CD14-positive monocyte (primary cell): ENCODE measurements around the gene MED13L. TPM values are rescaled to one million over a fixed set of nuclear protein-coding genes. Genes with fewer than 3 reads are reported as not detected.

Source experiments
- DNase-seq, 3 donors: peaks; one replicate each; pipeline ENCODE4 v3.0.0-alpha.2; 2011 to 2022
- H2AFZ ChIP-seq: 2 replicates; pipeline ENCODE4 v1.6.0; 2012; ENCODE audit warnings: mild to moderate bottlenecking, low read depth, low read length, inconsistent platforms; ENCODE audit not compliant: insufficient read depth, poor library complexity, severe bottlenecking
- H3K27ac ChIP-seq, 2 donors: 1 replicate in 1 of 2; 2 replicates in 1 of 2; pipeline ENCODE4 v1.5.1; 2012 to 2013; ENCODE audit warnings: low read length in 2 of 2, control low read depth in 1 of 2, inconsistent platforms in 1 of 2, low read depth in 1 of 2, mild to moderate bottlenecking in 1 of 2
- H3K27me3 ChIP-seq, 2 donors: one replicate each; pipeline versions ENCODE4 v1.6.0 to v1.6.1; 2011 to 2013; ENCODE audit warnings: low read length in 2 of 2; ENCODE audit not compliant: control insufficient read depth in 2 of 2, insufficient read depth in 2 of 2
- H3K36me3 ChIP-seq, 2 donors: replicated peaks in 1 of 2; 1 replicate in 1 of 2; 2 replicates in 1 of 2; pipeline versions ENCODE4 v1.5.1 to v1.6.1; 2012 to 2013; ENCODE audit warnings: low read length in 2 of 2, control low read depth in 1 of 2, inconsistent platforms in 1 of 2, mild to moderate bottlenecking in 1 of 2; ENCODE audit not compliant: insufficient read depth in 2 of 2, control insufficient read depth in 1 of 2
- H3K4me1 ChIP-seq, 2 donors: 1 replicate in 1 of 2; 2 replicates in 1 of 2; pipeline versions ENCODE4 v1.5.1 to v1.6.1; 2012 to 2013; ENCODE audit warnings: low read length in 2 of 2, control low read depth in 1 of 2, inconsistent platforms in 1 of 2, mild to moderate bottlenecking in 1 of 2, moderate library complexity in 1 of 2; ENCODE audit not compliant: insufficient read depth in 2 of 2, control insufficient read depth in 1 of 2
- H3K4me2 ChIP-seq: replicated peaks from 2 replicates; pipeline ENCODE3; 2012; ENCODE audit warnings: low read length, moderate library complexity, mild to moderate bottlenecking; ENCODE audit not compliant: poor library complexity, severe bottlenecking; ENCODE audit errors: extremely low read depth
- H3K4me3 ChIP-seq, 3 experiments: fragments of 200-600 bp in 1 of 3; sonication (generic) in 1 of 3; replicated peaks in 1 of 3; 1 replicate in 2 of 3; 2 replicates in 1 of 3; pipeline ENCODE4 v1.5.1; 2011 to 2013; ENCODE audit warnings: low read length in 3 of 3, mild to moderate bottlenecking in 3 of 3, control low read depth in 2 of 3, low read depth in 2 of 3, inconsistent platforms in 1 of 3, moderate library complexity in 1 of 3
- H3K79me2 ChIP-seq: 2 replicates; pipeline ENCODE4 v1.6.0; 2012; ENCODE audit warnings: mild to moderate bottlenecking, control low read depth, inconsistent platforms, low read length, moderate library complexity; ENCODE audit not compliant: insufficient read depth
- H3K9ac ChIP-seq: 2 replicates; pipeline ENCODE4 v1.6.0; 2017; ENCODE audit warnings: low read length, mild to moderate bottlenecking; ENCODE audit not compliant: insufficient read depth, poor library complexity, severe bottlenecking
- H3K9me3 ChIP-seq, 2 donors: replicated peaks in 1 of 2; 1 replicate in 1 of 2; 2 replicates in 1 of 2; pipeline versions ENCODE4 v1.5.1 to v1.6.1; 2012 to 2013; ENCODE audit warnings: low read length in 2 of 2, control low read depth in 1 of 2; ENCODE audit not compliant: control insufficient read depth in 1 of 2, insufficient read depth in 1 of 2
- H4K20me1 ChIP-seq: 2 replicates; pipeline ENCODE4 v1.6.0; 2012; ENCODE audit warnings: mild to moderate bottlenecking, low read length, control low read depth, moderate library complexity; ENCODE audit not compliant: insufficient read depth
- H3K27ac Mint-ChIP-seq, 7 donors: one replicate each; pipeline ENCODE4 v1.8.0; 2020; ENCODE audit warnings: mild to moderate bottlenecking in 7 of 7, mixed read lengths in 7 of 7, moderate library complexity in 6 of 7, inconsistent platforms in 2 of 7
- H3K27me3 Mint-ChIP-seq, 3 donors: one replicate each; pipeline ENCODE4 v1.8.0; 2021 to 2022; ENCODE audit warnings: low read depth in 3 of 3, mild to moderate bottlenecking in 3 of 3, mixed read lengths in 3 of 3, moderate library complexity in 3 of 3, inconsistent platforms in 1 of 3
- H3K36me3 Mint-ChIP-seq, 2 donors: one replicate each; pipeline ENCODE4 v1.8.0; 2020; ENCODE audit warnings: mixed read lengths in 2 of 2, inconsistent platforms in 1 of 2, mild to moderate bottlenecking in 1 of 2
- H3K4me1 Mint-ChIP-seq: one replicate; pipeline ENCODE4 v1.8.0; 2020; ENCODE audit warnings: mild to moderate bottlenecking, mixed read lengths
- H3K4me3 Mint-ChIP-seq, 2 donors: one replicate each; pipeline ENCODE4 v1.8.0; 2020; ENCODE audit warnings: mild to moderate bottlenecking in 2 of 2, mixed read lengths in 2 of 2, moderate library complexity in 1 of 2
- H3K9me3 Mint-ChIP-seq, 7 donors: one replicate each; pipeline ENCODE4 v1.8.0; 2020 to 2022; ENCODE audit warnings: mixed read lengths in 7 of 7, mild to moderate bottlenecking in 6 of 7, moderate library complexity in 6 of 7, inconsistent platforms in 2 of 7
- CTCF ChIP-seq: fragments of 200-600 bp; IDR thresholded peaks from one replicate; pipeline ENCODE4 v1.8.0; 2022; ENCODE audit warnings: antibody characterized with exemption, mild to moderate bottlenecking
- WGBS: methylation state at CpG from one replicate; pipeline ENCODE4 v1.1.5; 2013; ENCODE audit warnings: missing lambda C conversion rate; ENCODE audit not compliant: insufficient coverage; 5-methylcytosine and 5-hydroxymethylcytosine counted together
- intact Hi-C, 2 donors: fragments of 100-400 bp; cut with micrococcal nuclease; formaldehyde crosslinking; loops; one replicate each; pipeline versions ENCODE4 v1.15.0 to v1.15.1; 2023
- polyA plus RNA-seq, 3 donors: library from polyadenylated mRNA; depleted of rRNA in 1 of 3; unstranded in 2 of 3; stranded (reverse) in 1 of 3; fragments of 300-500 nt in 2 of 3; fragments of >200 nt in 1 of 3; fragmentation: Illumina TruSeq in 2 of 3; gene quantifications; 1 replicate in 2 of 3; 2 replicates in 1 of 3; pipeline ENCODE4 v1.2.3, GENCODE V29; 2012 to 2021

MED13L gene
- polyA plus RNA-seq, 3 donors, result 4.4 to 42.0 (median 7.5) TPM

DNA sequence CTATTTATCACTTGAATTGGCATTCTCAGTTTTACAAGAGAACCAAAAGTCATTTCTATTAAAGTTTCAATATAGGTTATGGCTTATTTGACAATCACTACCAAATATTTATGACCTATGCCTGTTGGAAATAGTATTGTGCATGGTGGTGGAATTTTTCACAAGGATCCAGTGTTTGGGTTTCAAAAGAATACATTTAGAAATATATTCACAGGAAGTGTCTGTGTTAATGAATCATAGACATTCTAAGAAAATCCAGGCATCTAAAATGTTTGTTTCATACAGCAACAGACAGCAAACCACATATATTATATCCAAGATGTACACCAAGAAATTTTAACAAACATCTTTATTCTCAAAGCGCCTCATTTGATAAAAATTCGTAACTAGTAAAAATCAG lies 92.7 kb downstream of the MED13L start:
- peak overlapping the region in 1 of 2 donors; percentile 42 for H3K27ac ChIP-seq
- no peak overlapping the region for H3K9ac ChIP-seq
- H3K36me3 ChIP-seq, result peaks cover 0 to 2% of the 10 kb centered on the region in 2 donors
- H3K27me3 ChIP-seq, result no peaks in the 10 kb centered on the region
- Mint-ChIP-seq H3K9me3 (no peaks in the 10 kb centered on the region), H3K27ac (peak overlapping the region; percentile 28 to 85 (median 57)), H3K4me1 (peaks cover 82% of the 10 kb centered on the region), H3K4me3 (no peak overlapping the region), H3K36me3 (peaks cover 0 to 6% of the 10 kb centered on the region in 2 donors), H3K27me3 (peaks cover 0 to 2% (median 0%) of the 10 kb centered on the region in 3 donors)
- no peak overlapping the region for H3K4me2 ChIP-seq
- H3K79me2 ChIP-seq, result peaks cover 100% of the 10 kb centered on the region
- peaks cover 100% of the 10 kb centered on the region for H4K20me1 ChIP-seq
- DNase-seq, result peak in 2 of 3 donors; percentile 17 to 33
- WGBS, result no CpG with 5 or more reads among the region's 2 CpGs
- no peak overlapping the region for H2AFZ ChIP-seq
- no peak for TF ChIP-seq CTCF
- intact Hi-C loops, result no loop called here
- peak overlapping the region in 1 of 3 experiments; percentile 44 for H3K4me3 ChIP-seq
- no peaks in the 10 kb centered on the region for H3K9me3 ChIP-seq
- H3K4me1 ChIP-seq, result peaks cover 51 to 73% of the 10 kb centered on the region in 2 donors

GRCh38 chr12:116183741-116184141 lies 93.8 kb downstream of the MED13L start:
- H3K9me3 Mint-ChIP-seq, result no peaks in the 10 kb centered on the region
- H3K27ac Mint-ChIP-seq, result peak overlapping the region in 6 of 7 donors; percentile 18 to 85 (median 57)
- Histone ChIP-seq H3K4me2 (peak overlapping the region; percentile 3), H3K4me1 (peaks cover 49 to 66% of the 10 kb centered on the region in 2 donors), H3K27me3 (no peaks in the 10 kb centered on the region), H2AFZ (no peak overlapping the region), H3K4me3 (no peak overlapping the region), H4K20me1 (peaks cover 100% of the 10 kb centered on the region), H3K79me2 (peaks cover 100% of the 10 kb centered on the region), H3K9ac (no peak overlapping the region), H3K36me3 (peaks cover 0 to 7% of the 10 kb centered on the region in 2 donors), H3K27ac (peak overlapping the region in 1 of 2 donors; percentile 42), H3K9me3 (no peaks in the 10 kb centered on the region)
- DNase-seq, result no peak
- H3K4me1 Mint-ChIP-seq, result peaks cover 74% of the 10 kb centered on the region
- no peak overlapping the region for H3K4me3 Mint-ChIP-seq
- H3K36me3 Mint-ChIP-seq, result peaks cover 0 to 8% of the 10 kb centered on the region in 2 donors
- no peak for TF ChIP-seq CTCF
- intact Hi-C loops, result no loop called here
- H3K27me3 Mint-ChIP-seq, result peaks cover 0 to 2% (median 0%) of the 10 kb centered on the region in 3 donors
